H1 (cell line): ENCODE measurements around the gene ARID4B. TPM values are rescaled to one million over a fixed set of nuclear protein-coding genes. Genes with fewer than 3 reads are reported as not detected.

ENCODE experiments used
- CTCF ChIA-PET: fragments of 300-600 bp; sonication (Branson Sonifier 250); formaldehyde crosslinking; loops from one replicate; lab custom pipeline; 2021; ENCODE audit not compliant: partially characterized antibody; lab: Charles Lee
- POLR2A ChIA-PET: fragments of 300-600 bp; sonication (Branson Sonifier 250); formaldehyde crosslinking; loops from one replicate; lab custom pipeline; 2021; ENCODE audit warnings: inconsistent platforms; ENCODE audit not compliant: partially characterized antibody; lab: Charles Lee
- DNase-seq, 2 experiments: peaks; one replicate each; pipeline versions ENCODE4 v3.0.0 to v3.0.0-alpha.2; 2010 to 2022; ENCODE audit warnings: low spot score in 2 of 2, low read depth in 1 of 2, mixed read lengths in 1 of 2
- FAIRE-seq: peaks from 2 replicates; lab custom pipeline; 2011; peaks lifted over from hg19 to GRCh38; lab: Jason Lieb, UNC
- H2AFZ ChIP-seq: 2 replicates; pipeline ENCODE4 v1.8.1; 2012; ENCODE audit warnings: low read length, inconsistent platforms
- H2AK5ac ChIP-seq: 2 replicates; pipeline ENCODE4 v1.6.1; 2013; ENCODE audit warnings: low read depth, low read length
- H2BK120ac ChIP-seq: replicated peaks from 2 replicates; pipeline ENCODE3; 2013; ENCODE audit warnings: low read depth, low read length, inconsistent platforms
- H2BK12ac ChIP-seq: 2 replicates; pipeline ENCODE4 v1.6.1; 2013; ENCODE audit warnings: low read depth, low read length
- H2BK15ac ChIP-seq: 2 replicates; pipeline ENCODE4 v1.6.1; 2013; ENCODE audit warnings: low read length
- H2BK20ac ChIP-seq: 2 replicates; pipeline ENCODE4 v1.6.1; 2013; ENCODE audit warnings: low read length
- H2BK5ac ChIP-seq: 2 replicates; pipeline ENCODE4 v1.6.1; 2013; ENCODE audit warnings: low read depth, low read length
- H3K14ac ChIP-seq: 2 replicates; pipeline ENCODE4 v1.6.1; 2013; ENCODE audit warnings: inconsistent platforms; ENCODE audit not compliant: insufficient read length
- H3K18ac ChIP-seq: 2 replicates; pipeline ENCODE4 v1.6.1; 2013; ENCODE audit warnings: low read length; ENCODE audit errors: extremely low read depth
- H3K23ac ChIP-seq: 2 replicates; pipeline ENCODE4 v1.6.1; 2013; ENCODE audit warnings: inconsistent platforms; ENCODE audit not compliant: insufficient read length
- H3K23me2 ChIP-seq: 2 replicates; pipeline ENCODE4 v1.6.1; 2013; ENCODE audit warnings: low read depth, low read length
- H3K27ac ChIP-seq: 2 replicates; pipeline ENCODE4 v1.6.1; 2011; ENCODE audit warnings: low read depth, low read length, inconsistent platforms
- H3K27me3 ChIP-seq, 4 experiments: replicated peaks in 1 of 4; 1 replicate in 1 of 4; 2 replicates in 3 of 4; pipeline versions ENCODE4 v1.6.1 to v1.8.1; 2011 to 2013; ENCODE audit warnings: low read length in 3 of 4, mild to moderate bottlenecking in 3 of 4, inconsistent platforms in 2 of 4, mixed read lengths in 2 of 4, moderate library complexity in 1 of 4; ENCODE audit not compliant: control insufficient read depth in 3 of 4, insufficient read depth in 3 of 4; ENCODE audit errors: extremely low read depth in 1 of 4
- H3K36me3 ChIP-seq, 4 experiments: 2 replicates each; pipeline versions ENCODE4 v1.6.1 to v1.8.1; 2011 to 2013; ENCODE audit warnings: mild to moderate bottlenecking in 4 of 4, low read length in 3 of 4, moderate library complexity in 2 of 4, control low read depth in 1 of 4, inconsistent platforms in 1 of 4; ENCODE audit not compliant: insufficient read depth in 4 of 4, control insufficient read depth in 2 of 4
- H3K4ac ChIP-seq: replicated peaks from 2 replicates; pipeline ENCODE3; 2013; ENCODE audit warnings: low read length, low read depth, mixed read lengths, inconsistent platforms; ENCODE audit not compliant: insufficient read length
- H3K4me1 ChIP-seq, 4 experiments: replicated peaks in 1 of 4; 1 replicate in 1 of 4; 2 replicates in 3 of 4; pipeline versions ENCODE4 v1.6.1 to v1.8.1; 2011 to 2013; ENCODE audit warnings: low read length in 3 of 4, inconsistent platforms in 2 of 4, mixed read lengths in 1 of 4; ENCODE audit not compliant: insufficient read depth in 4 of 4, control insufficient read depth in 3 of 4
- H3K4me2 ChIP-seq, 2 experiments: 2 replicates each; pipeline versions ENCODE4 v1.6.1 to v1.8.1; 2011 to 2013; ENCODE audit warnings: low read depth in 2 of 2, low read length in 2 of 2, control low read depth in 1 of 2, inconsistent platforms in 1 of 2, mild to moderate bottlenecking in 1 of 2; ENCODE audit not compliant: insufficient read depth in 1 of 2
- H3K4me3 ChIP-seq, 4 experiments: fragments of 200-600, 300-600 bp in 1 of 4; sonication (generic), shearing (Covaris generic), sonication (Bioruptor Twin) in 1 of 4; 2 replicates each; pipeline versions ENCODE4 v1.5.1 to v1.8.1; 2011 to 2016; ENCODE audit warnings: low read length in 4 of 4, low read depth in 3 of 4, control low read depth in 2 of 4, inconsistent platforms in 2 of 4, mild to moderate bottlenecking in 2 of 4, mixed read lengths in 1 of 4, moderate library complexity in 1 of 4; ENCODE audit not compliant: insufficient read depth in 2 of 4; ENCODE audit errors: extremely low read depth in 1 of 4
- H3K56ac ChIP-seq: replicated peaks from 2 replicates; pipeline ENCODE3; 2013; ENCODE audit warnings: low read depth, mild to moderate bottlenecking, mixed read lengths, low read length, inconsistent platforms; ENCODE audit not compliant: insufficient read length
- H3K79me1 ChIP-seq: 2 replicates; pipeline ENCODE4 v1.6.1; 2013; ENCODE audit warnings: low read depth, low read length, control low read depth
- H3K79me2 ChIP-seq, 2 experiments: 2 replicates each; pipeline versions ENCODE4 v1.6.1 to v1.8.1; 2012 to 2013; ENCODE audit warnings: low read length in 2 of 2, mild to moderate bottlenecking in 2 of 2, inconsistent platforms in 1 of 2; ENCODE audit not compliant: insufficient read depth in 2 of 2, control insufficient read depth in 1 of 2
- H3K9ac ChIP-seq, 4 experiments: replicated peaks in 1 of 4; 1 replicate in 1 of 4; 2 replicates in 3 of 4; pipeline versions ENCODE4 v1.6.1 to v1.8.1; 2011 to 2013; ENCODE audit warnings: low read depth in 3 of 4, low read length in 3 of 4, control low read depth in 2 of 4, mild to moderate bottlenecking in 2 of 4, moderate library complexity in 2 of 4, inconsistent platforms in 1 of 4; ENCODE audit errors: extremely low read depth in 1 of 4
- H3K9me3 ChIP-seq, 2 experiments: 2 replicates each; pipeline versions ENCODE4 v1.6.1 to v1.8.1; 2012 to 2013; ENCODE audit warnings: mild to moderate bottlenecking in 2 of 2, moderate library complexity in 2 of 2, control low read depth in 1 of 2, inconsistent platforms in 1 of 2, low read depth in 1 of 2, low read length in 1 of 2, mixed read lengths in 1 of 2; ENCODE audit not compliant: insufficient read depth in 2 of 2
- H4K20me1 ChIP-seq, 2 experiments: replicated peaks in 1 of 2; 2 replicates each; pipeline versions ENCODE3 to v1.8.1; 2011 to 2013; ENCODE audit warnings: inconsistent platforms in 2 of 2, low read length in 2 of 2, mild to moderate bottlenecking in 1 of 2; ENCODE audit not compliant: insufficient read depth in 2 of 2, control insufficient read depth in 1 of 2
- H4K5ac ChIP-seq: 2 replicates; pipeline ENCODE4 v1.6.1; 2013; ENCODE audit warnings: low read length, low read depth, mixed read lengths, inconsistent platforms; ENCODE audit not compliant: insufficient read length
- H4K8ac ChIP-seq: 2 replicates; pipeline ENCODE4 v1.8.0; 2013; ENCODE audit warnings: mild to moderate bottlenecking, moderate library complexity, low read length, inconsistent platforms; ENCODE audit not compliant: insufficient read depth; ENCODE audit errors: extremely low read depth
- H4K91ac ChIP-seq: replicated peaks from 2 replicates; pipeline ENCODE3; 2013; ENCODE audit warnings: low read length, mixed read lengths, inconsistent platforms; ENCODE audit not compliant: insufficient read length
- CHD1 ChIP-seq: IDR thresholded peaks from 2 replicates; pipeline ENCODE4 v1.6.1; 2012; ENCODE audit warnings: low read depth, low read length, improper control_type of control experiment
- WGBS, 2 experiments: shearing (Covaris generic) in 1 of 2; methylation state at CpG; one replicate each; pipeline versions ENCODE4 v1.1.6 to v1.1.7; 2013 to 2015; ENCODE audit warnings: low lambda C conversion rate in 2 of 2, mixed read lengths in 2 of 2, inconsistent platforms in 1 of 2, low coverage in 1 of 2, missing lambda C conversion rate in 1 of 2; ENCODE audit not compliant: insufficient replicate concordance in 2 of 2, insufficient coverage in 1 of 2, insufficient read length in 1 of 2; ENCODE audit errors: extremely low coverage in 1 of 2, missing lambda C conversion rate in 1 of 2; 5-methylcytosine and 5-hydroxymethylcytosine counted together
- polyA plus RNA-seq, 7 experiments: library from polyadenylated mRNA; depleted of rRNA in 3 of 7; stranded (reverse) in 5 of 7; unstranded in 2 of 7; fragments of >200 nt in 5 of 7; fragments of 200-250 nt in 2 of 7; gene quantifications; 1 replicate in 5 of 7; 2 replicates in 1 of 7; 4 replicates in 1 of 7; pipeline versions ENCODE4 v1.2.1 to v1.2.3, GENCODE V29; 2011 to 2013; ENCODE audit warnings: missing spikeins in 2 of 7, mixed read lengths in 2 of 7
- total RNA-seq: library from RNA; stranded (reverse); fragmentation: NEBNext Ultra II Directional; extraction: Animal tissue kit (Norgen Biotek cat#: 25700); gene quantifications from 2 replicates; pipeline ENCODE4 v1.2.1, GENCODE V29; 2021

The ARID4B gene
- total and polyA plus RNA-seq, 2 of the 8 experiments (the other 6 are each of a cell fraction or from before 2014, with no cell fraction given): 5.1 to 28.8 TPM

DNA sequence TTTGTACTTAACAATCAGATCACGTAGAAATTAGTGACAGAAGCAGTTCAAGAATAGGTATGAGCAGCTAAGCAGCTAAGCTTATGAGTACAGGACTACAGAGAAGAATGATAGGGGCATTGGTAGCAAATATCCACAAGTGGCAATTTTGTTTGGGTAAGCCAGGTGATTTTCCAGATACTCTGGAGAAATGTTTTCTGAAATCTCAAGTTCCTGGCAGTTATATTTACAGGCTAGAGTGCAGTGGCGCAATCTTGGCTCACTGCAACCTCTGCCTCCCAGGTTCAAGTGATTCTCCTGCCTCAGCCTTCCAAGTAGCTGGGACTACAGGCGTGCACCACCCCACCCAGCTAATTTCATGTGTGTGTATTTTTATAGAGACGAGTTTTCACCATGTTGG, 55.1 kb downstream of the ARID4B start:
- Histone ChIP-seq H3K23ac (no peak overlapping the region), H3K18ac (no peak overlapping the region), H3K4me1 (peaks cover 0 to 2% (median 0%) of the 10 kb centered on the region in 4 experiments; a peak in 2 of 7 replicates), H3K79me2 (peaks cover 11 to 98% of the 10 kb centered on the region in 2 experiments), H3K9me3 (no peaks in the 10 kb centered on the region), H3K4me2 (no peak overlapping the region), H3K27me3 (no peaks in the 10 kb centered on the region), H2BK15ac (no peak overlapping the region), H2AFZ (no peak overlapping the region), H4K91ac (no peak overlapping the region), H3K4me3 (no peak overlapping the region), H3K79me1 (0 out of 2 replicates have a peak, but pooled peaks cover 2% of the 10 kb centered on the region), H3K9ac (no peak overlapping the region), H3K56ac (no peak overlapping the region), H4K5ac (no peak overlapping the region), H4K8ac (no peak overlapping the region), H2BK20ac (no peak overlapping the region), H3K27ac (no peak overlapping the region), H2BK12ac (no peak overlapping the region), H2BK5ac (no peak overlapping the region), H4K20me1 (peaks cover 9% of the 10 kb centered on the region in 2 experiments), H2BK120ac (no peak overlapping the region), H2AK5ac (no peak overlapping the region), H3K23me2 (no peaks in the 10 kb centered on the region), H3K4ac (no peak overlapping the region), H3K36me3 (no peaks in the 10 kb centered on the region), H3K14ac (no peak overlapping the region)
- FAIRE-seq: no peak
- CTCF ChIA-PET: interaction anchor here (1.8 to 2.8 kb wide), 3 partner anchors 12 to 143 kb away, joined by 5 to 13 read pairs (median 7); no protein-coding TSS in a partner anchor
- no peak for DNase-seq
- 89% methylated on average over 4 of the region's 4 CpGs; no CpG with 5 or more reads in 1 of the 2 experiments for WGBS, 2 experiments
- TF ChIP-seq CHD1: no peak
- POLR2A ChIA-PET: interaction anchor here (1.5 kb wide), 1 partner anchor 57 kb away, joined by 4 read pairs; no protein-coding TSS in a partner anchor
